SKM-1 (cell line): ENCODE results near the gene SMC1B.
"Not testable (repeated sequence)": the region's sequence is repeated elsewhere in the genome, so short reads cannot be mapped to it uniquely, and the experiment has no call there.

Source experiments
- DNase-seq: peaks from one replicate; lab custom pipeline; 2025; ENCODE audit not compliant: unreplicated experiment; lab: John Stamatoyannopoulos, UW

The SMC1B gene

GRCh38 chr22:45446216-45446615 lies 32.8 kb upstream of the SMC1B start:
- no peak for DNase-seq

- DNase-seq = no peak
Measured at GRCh38 chr22:45445031-45445710, 31.8 kb upstream of the SMC1B start.

- no peak for DNase-seq
Measured at GRCh38 chr22:45444168-45444567, 30.8 kb upstream of the SMC1B start.

- no peak for DNase-seq
Measured at GRCh38 chr22:45442116-45442515, 28.7 kb upstream of the SMC1B start.

- peak; percentile 18 for DNase-seq
Measured at GRCh38 chr22:45441138-45441537, 27.7 kb upstream of the SMC1B start.

- DNase-seq = not testable (repeated sequence)
Measured at GRCh38 chr22:45440688-45441087, 27.3 kb upstream of the SMC1B start.

GRCh38 chr22:45438336-45438735 lies 24.9 kb upstream of the SMC1B start:
- no peak for DNase-seq

- not testable (repeated sequence) for DNase-seq
Measured at GRCh38 chr22:45436871-45437517, 23.6 kb upstream of the SMC1B start.

- DNase-seq = peak; percentile 81
Measured at GRCh38 chr22:45435544-45436139, 22.2 kb upstream of the SMC1B start.

GRCh38 chr22:45434981-45435380 lies 21.6 kb upstream of the SMC1B start:
- no peak for DNase-seq

GRCh38 chr22:45430871-45431270 lies 17.5 kb upstream of the SMC1B start:
- DNase-seq = no peak

GRCh38 chr22:45429981-45430775 lies 16.8 kb upstream of the SMC1B start:
- no peak for DNase-seq

- no peak for DNase-seq
Measured at GRCh38 chr22:45429424-45429823, 16.0 kb upstream of the SMC1B start.

- DNase-seq = no peak
Measured at GRCh38 chr22:45428391-45429385, 15.3 kb upstream of the SMC1B start.

- DNase-seq = no peak
Measured at GRCh38 chr22:45427114-45427513, 13.7 kb upstream of the SMC1B start.

- DNase-seq = no peak
Measured at GRCh38 chr22:45426387-45426786, 13.0 kb upstream of the SMC1B start.

- no peak for DNase-seq
Measured at GRCh38 chr22:45425531-45426265, 12.3 kb upstream of the SMC1B start.

GRCh38 chr22:45425101-45425500 lies 11.7 kb upstream of the SMC1B start:
- DNase-seq = no peak

- peak; percentile 84 for DNase-seq
Measured at GRCh38 chr22:45424241-45424731, 10.9 kb upstream of the SMC1B start.

GRCh38 chr22:45423524-45423923 lies 10.1 kb upstream of the SMC1B start:
- DNase-seq = no peak
